HepG2 (cell line): ENCODE results near the gene EEF2. TPM values are rescaled to one million over a fixed set of nuclear protein-coding genes. Genes with fewer than 3 reads are reported as not detected.

Experiments used
- ELK4 ChIP-seq: sonication (generic); formaldehyde crosslinking; IDR thresholded peaks from 2 replicates; pipeline ENCODE4 v1.9.0; 2021; ENCODE audit warnings: missing genetic modification reagents, borderline replicate concordance
- HMGXB4 ChIP-seq, 2 experiments: sonication (generic) in 1 of 2; formaldehyde crosslinking in 1 of 2; IDR thresholded peaks; 2 replicates each; pipeline versions ENCODE4 v1.4.0 to v1.6.1; 2018 to 2020; ENCODE audit warnings: missing genetic modification reagents in 2 of 2, borderline replicate concordance in 1 of 2, low read depth in 1 of 2, mild to moderate bottlenecking in 1 of 2, missing biosample characterization in 1 of 2
- HNF1A ChIP-seq, 2 experiments: sonication (generic) in 1 of 2; formaldehyde crosslinking in 1 of 2; IDR thresholded peaks; 2 replicates each; pipeline versions ENCODE4 v1.4.0 to v1.6.1; 2016 to 2020; ENCODE audit warnings: borderline replicate concordance in 1 of 2, low read depth in 1 of 2, mild to moderate bottlenecking in 1 of 2, missing genetic modification reagents in 1 of 2
- ISX ChIP-seq: sonication (generic); formaldehyde crosslinking; conservative IDR thresholded peaks from 2 replicates; pipeline ENCODE4 v1.5.0; 2020; ENCODE audit warnings: missing genetic modification reagents
- KMT2A ChIP-seq: sonication (generic); formaldehyde crosslinking; IDR thresholded peaks from 2 replicates; pipeline ENCODE4 v1.4.0; 2020; ENCODE audit warnings: missing genetic modification reagents
- RFX1 ChIP-seq: fragments of 450-650 bp; IDR thresholded peaks from 2 replicates; pipeline ENCODE4 v1.6.1; 2017
- SNAPC4 ChIP-seq: sonication (generic); formaldehyde crosslinking; IDR thresholded peaks from 2 replicates; pipeline ENCODE4 v1.4.0; 2020; ENCODE audit warnings: mild to moderate bottlenecking, missing genetic modification reagents
- SP4 ChIP-seq: sonication (generic); formaldehyde crosslinking; IDR thresholded peaks from 2 replicates; pipeline ENCODE4 v1.8.1; 2023; ENCODE audit warnings: mild to moderate bottlenecking, missing genetic modification reagents
- TEAD3 ChIP-seq: optimal IDR thresholded peaks from 2 replicates; pipeline ENCODE3; 2016; ENCODE audit warnings: borderline replicate concordance
- THAP7 ChIP-seq: sonication (generic); formaldehyde crosslinking; IDR thresholded peaks from 2 replicates; pipeline ENCODE4 v1.8.1; 2023; ENCODE audit warnings: mild to moderate bottlenecking, missing genetic modification reagents
- ZFP82 ChIP-seq: sonication (generic); formaldehyde crosslinking; IDR thresholded peaks from 2 replicates; pipeline ENCODE4 v1.5.1; 2020; ENCODE audit warnings: mild to moderate bottlenecking, missing genetic modification reagents, borderline replicate concordance
- ZNF160 ChIP-seq: sonication (generic); formaldehyde crosslinking; IDR thresholded peaks from 2 replicates; pipeline ENCODE4 v1.8.0; 2022; ENCODE audit warnings: mild to moderate bottlenecking, inconsistent platforms, missing genetic modification reagents
- ZNF552 ChIP-seq: sonication (generic); formaldehyde crosslinking; IDR thresholded peaks from 2 replicates; pipeline ENCODE4 v1.9.0; 2022; ENCODE audit warnings: missing genetic modification reagents, mild to moderate bottlenecking, borderline replicate concordance
- ZNF724P ChIP-seq: sonication (generic); formaldehyde crosslinking; IDR thresholded peaks from 2 replicates; pipeline ENCODE4 v1.8.0; 2022; ENCODE audit warnings: missing genetic modification reagents, borderline replicate concordance
- polyA plus RNA-seq, 8 experiments: library from polyadenylated mRNA; depleted of rRNA in 3 of 8; stranded (reverse) in 7 of 8; unstranded in 1 of 8; fragments of >200 nt; fragmentation: Illumina TruSeq in 4 of 8; extraction: Trizol in 4 of 8; gene quantifications; 2 replicates each; pipeline versions ENCODE4 v1.2.1 to v1.2.3, GENCODE V29; 2011 to 2016; ENCODE audit warnings: low read depth in 4 of 8, missing spikeins in 1 of 8, mixed read lengths in 1 of 8; ENCODE audit not compliant: insufficient read depth in 1 of 8
- total RNA-seq, 5 experiments: library from RNA; depleted of rRNA; stranded (reverse); fragments of >200 nt; fragmentation: Illumina TruSeq; extraction: Trizol; gene quantifications; 2 replicates each; pipeline ENCODE4 v1.2.3, GENCODE V29; 2016; ENCODE audit warnings: low read depth in 1 of 5

The EEF2 gene
- total and polyA plus RNA-seq, 2 of the 13 experiments (the other 11 are each of a cell fraction or from before 2014, with no cell fraction given): 1,441 to 1,777 TPM

GRCh38 chr19:3970808-3971598 lies 14.3 kb downstream of the EEF2 start, which contains the start of gene DAPK3 (continued):
- TF ChIP-seq ELK4 (CRISPR knock-in tag) (no peak), SP4 (CRISPR knock-in tag) (peak; percentile 58; the same call in 1 of the 2 replicates), ISX (CRISPR knock-in tag) (no peak), KMT2A (CRISPR knock-in tag) (no peak), TEAD3 (no peak), ZNF160 (CRISPR knock-in tag) (no peak), ZNF552 (CRISPR knock-in tag) (no peak), SNAPC4 (CRISPR knock-in tag) (no peak), ZFP82 (0 out of 2 replicates have a peak, but pooled peaks have one; percentile 40), THAP7 (CRISPR knock-in tag) (no peak), HMGXB4 (CRISPR knock-in tag; IDR thresholded peaks at IDR 0.05; ENCODE audit: borderline replicate concordance in 1 of 2, low read depth in 1 of 2) (peak; percentile 26 to 64; a peak in 2 of 4 replicates), HNF1A (IDR thresholded peaks at IDR 0.05; ENCODE audit: low read depth) (no peak), HNF1A (CRISPR knock-in tag; IDR thresholded peaks at IDR 0.05; ENCODE audit: borderline replicate concordance) (no peak), ZNF724P (no peak), RFX1 (no peak)
